ENCODE measurements around the gene BTN1A1.

BTN1A1 gene

GRCh38 chr6:26476896-26477295 lies 23.2 kb upstream of the BTN1A1 start:
- no peak overlapping the region for H3K27ac ChIP-seq

GRCh38 chr6:26477426-26477825 lies 22.7 kb upstream of the BTN1A1 start:
- no peak for TF ChIP-seq CTCF (IDR thresholded peaks at IDR 0.05)
- TF ChIP-seq ZFX (IDR thresholded peaks at IDR 0.05; ENCODE audit: borderline replicate concordance) = no peak
- H3K27ac ChIP-seq = no peak overlapping the region

More at GRCh38 chr6:26476896-26477295, 23.2 kb upstream of the BTN1A1 start:
- no peak for TF ChIP-seq CTCF (IDR thresholded peaks at IDR 0.05)
- no peak for TF ChIP-seq ZFX (IDR thresholded peaks at IDR 0.05; ENCODE audit: borderline replicate concordance)

- H3K27ac ChIP-seq = no peak overlapping the region
- TF ChIP-seq CTCF (IDR thresholded peaks at IDR 0.05) = no peak
- TF ChIP-seq ZFX (IDR thresholded peaks at IDR 0.05; ENCODE audit: borderline replicate concordance) = no peak
These were observed 21.8 kb upstream of the BTN1A1 start for GRCh38 chr6:26478100-26478984.

GRCh38 chr6:26478985-26479278 lies 21.2 kb upstream of the BTN1A1 start:
- no peak overlapping the region for H3K27ac ChIP-seq
- TF ChIP-seq ZFX (IDR thresholded peaks at IDR 0.05; ENCODE audit: borderline replicate concordance) (no peak), CTCF (IDR thresholded peaks at IDR 0.05) (no peak)

- H3K27ac ChIP-seq = no peak overlapping the region
- no peak for TF ChIP-seq CTCF (IDR thresholded peaks at IDR 0.05)
These were observed 17.8 kb upstream of the BTN1A1 start for GRCh38 chr6:26482338-26482737.

GRCh38 chr6:26483727-26484126 lies 16.4 kb upstream of the BTN1A1 start:
- TF ChIP-seq CTCF (IDR thresholded peaks at IDR 0.05) (no peak), ZFX (IDR thresholded peaks at IDR 0.05; ENCODE audit: borderline replicate concordance) (no peak)
- no peak overlapping the region for H3K27ac ChIP-seq

- TF ChIP-seq ZFX (IDR thresholded peaks at IDR 0.05; ENCODE audit: borderline replicate concordance) (no peak), CTCF (IDR thresholded peaks at IDR 0.05) (no peak)
- H3K27ac ChIP-seq = no peak overlapping the region
These were observed 15.9 kb upstream of the BTN1A1 start for GRCh38 chr6:26484161-26484560.

Measured in 22Rv1 (cell line).